Measurements from ENCODE around the gene PSAP. TPM values are rescaled to one million over a fixed set of nuclear protein-coding genes. Genes with fewer than 3 reads are reported as not detected.

PSAP gene
- total RNA-seq, 2 experiments from 2014 or later, result 144 to 153 TPM

- H3K4me3 Mint-ChIP-seq, result no peak overlapping the region
- no peak overlapping the region for H3K27ac Mint-ChIP-seq
- CTCF ChIA-PET, result interaction anchor here (1.0 to 1.3 kb wide), 3 partner anchors 10 to 406 kb away, joined by 3 to 5 read pairs (median 4); partner anchors contain the start of gene VSIR
- POLR2A ChIA-PET, result no interaction called here
- peaks cover 8% of the 10 kb centered on the region for H3K4me1 Mint-ChIP-seq
- H3K9me3 Mint-ChIP-seq, result no peaks in the 10 kb centered on the region
- H3K36me3 Mint-ChIP-seq (ENCODE audit: low read depth), result no peaks in the 10 kb centered on the region
- H3K27me3 Mint-ChIP-seq, result no peaks in the 10 kb centered on the region
- DNase-seq, result no peak
Measured at GRCh38 chr10:71790749-71791440, 60.2 kb downstream of the PSAP start.

GRCh38 chr10:71789871-71790270 is 61.2 kb downstream of the PSAP start:
- DNase-seq, result no peak
- Mint-ChIP-seq H3K9me3 (no peaks in the 10 kb centered on the region), H3K27me3 (no peaks in the 10 kb centered on the region), H3K4me3 (no peak overlapping the region), H3K27ac (no peak overlapping the region), H3K4me1 (peaks cover 8% of the 10 kb centered on the region), H3K36me3 (ENCODE audit: low read depth) (no peaks in the 10 kb centered on the region)
- POLR2A ChIA-PET, result no interaction called here
- CTCF ChIA-PET, result no interaction called here

DNA sequence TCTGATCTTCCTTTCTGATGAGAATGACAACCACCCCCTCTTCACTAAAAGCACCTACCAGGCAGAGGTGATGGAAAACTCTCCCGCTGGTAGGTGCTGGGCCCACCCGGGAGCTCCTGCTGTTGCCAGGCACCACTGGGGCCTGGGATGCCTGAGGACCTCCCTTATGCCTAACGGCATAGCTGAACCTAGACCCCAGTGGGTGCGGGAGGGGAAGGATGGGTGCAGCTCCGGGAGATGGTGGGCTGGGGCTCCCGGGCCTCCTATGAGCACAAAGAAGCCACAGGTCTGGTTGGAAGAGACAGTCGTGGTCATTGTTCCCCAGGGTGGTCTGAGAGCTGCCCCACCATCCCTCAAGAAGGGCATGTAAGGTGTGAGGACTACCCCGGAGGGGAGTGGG is 62.1 kb downstream of the PSAP start:
- ChIA-PET CTCF (no interaction called here), POLR2A (no interaction called here)
- H3K36me3 Mint-ChIP-seq (ENCODE audit: low read depth), result no peaks in the 10 kb centered on the region

GRCh38 chr10:71784679-71785272 is 66.3 kb downstream of the PSAP start:
- ChIA-PET POLR2A (no interaction called here), CTCF (interaction anchor here (0.8 kb wide), 1 partner anchor 12 kb away, joined by 3 read pairs; no protein-coding TSS in a partner anchor)
- Mint-ChIP-seq H3K27ac (no peak overlapping the region), H3K9me3 (no peaks in the 10 kb centered on the region), H3K4me1 (peaks cover 21% of the 10 kb centered on the region), H3K27me3 (no peaks in the 10 kb centered on the region), H3K4me3 (no peak overlapping the region), H3K36me3 (ENCODE audit: low read depth) (no peaks in the 10 kb centered on the region)
- no peak for DNase-seq

More for the DNA sequence above, 62.1 kb downstream of the PSAP start:
- no peak for DNase-seq
- Mint-ChIP-seq H3K9me3 (no peaks in the 10 kb centered on the region), H3K4me3 (no peak overlapping the region), H3K4me1 (peaks cover 8% of the 10 kb centered on the region), H3K27me3 (no peaks in the 10 kb centered on the region), H3K27ac (no peak overlapping the region)

DNA sequence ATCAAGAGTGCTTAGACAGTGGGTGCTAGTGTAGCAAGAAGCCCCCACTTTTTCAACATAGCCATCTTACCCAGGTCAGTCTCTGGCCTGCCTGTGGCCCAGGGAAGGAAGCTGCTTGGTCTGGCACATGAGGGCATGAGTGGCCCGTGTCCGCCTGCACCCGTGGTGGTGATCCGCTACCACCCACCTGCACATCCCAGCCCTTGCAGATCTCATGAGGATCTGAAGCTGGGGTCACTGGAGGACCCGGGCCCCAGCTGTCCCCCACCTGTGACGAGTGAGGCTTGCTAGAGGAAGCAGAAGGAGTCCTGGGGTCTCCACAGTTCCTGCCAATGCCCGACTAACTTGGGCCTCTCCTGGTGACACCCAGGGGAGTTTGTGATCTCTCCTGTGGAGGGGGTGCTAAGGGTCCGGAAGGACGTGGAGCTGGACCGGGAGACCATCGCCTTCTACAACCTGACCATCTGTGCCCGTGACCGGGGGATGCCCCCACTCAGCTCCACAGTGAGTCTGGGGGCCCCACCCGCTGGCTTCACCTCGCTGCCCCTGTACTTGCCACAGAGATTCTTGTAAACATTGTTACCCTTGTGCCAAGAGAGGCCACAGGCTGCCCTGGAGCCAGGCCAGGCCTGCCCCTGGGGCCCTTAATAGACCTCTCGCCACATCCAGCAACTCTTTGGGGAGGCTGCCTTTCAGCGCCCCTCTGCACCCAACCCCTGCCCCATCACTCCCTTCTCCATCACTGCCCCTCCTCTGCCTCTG is 67.0 kb downstream of the PSAP start:
- no peak overlapping the region for H3K27ac Mint-ChIP-seq
- no peaks in the 10 kb centered on the region for H3K9me3 Mint-ChIP-seq
- DNase-seq, result no peak
- H3K36me3 Mint-ChIP-seq (ENCODE audit: low read depth), result no peaks in the 10 kb centered on the region
- POLR2A ChIA-PET, result no interaction called here
- peaks cover 27% of the 10 kb centered on the region for H3K4me1 Mint-ChIP-seq
- no peaks in the 10 kb centered on the region for H3K27me3 Mint-ChIP-seq
- H3K4me3 Mint-ChIP-seq, result no peak overlapping the region
- CTCF ChIA-PET, result interaction anchor here (0.8 to 2.3 kb wide), 3 partner anchors 11 to 87 kb away, joined by 3 to 12 read pairs (median 3); partner anchors contain the start of gene VSIR

GRCh38 chr10:71782917-71783490 is 68.0 kb downstream of the PSAP start:
- Mint-ChIP-seq H3K36me3 (ENCODE audit: low read depth) (no peaks in the 10 kb centered on the region), H3K4me3 (no peak overlapping the region), H3K27me3 (no peaks in the 10 kb centered on the region), H3K27ac (no peak overlapping the region), H3K4me1 (peaks cover 33% of the 10 kb centered on the region), H3K9me3 (no peaks in the 10 kb centered on the region)
- CTCF ChIA-PET, result interaction anchor here (0.5 to 2.3 kb wide), 3 partner anchors 9 to 86 kb away, joined by 3 to 12 read pairs (median 3); partner anchors contain the start of gene VSIR
- POLR2A ChIA-PET, result no interaction called here
- DNase-seq, result no peak

- no peaks in the 10 kb centered on the region for H3K27me3 Mint-ChIP-seq
- DNase-seq, result no peak
- H3K4me1 Mint-ChIP-seq, result peaks cover 35% of the 10 kb centered on the region
- ChIA-PET CTCF (interaction anchor here (0.5 to 2.3 kb wide), 2 partner anchors 9 to 23 kb away, joined by 3 to 12 read pairs; partner anchors contain the start of gene VSIR), POLR2A (no interaction called here)
- H3K36me3 Mint-ChIP-seq (ENCODE audit: low read depth), result peaks cover 3% of the 10 kb centered on the region
- peaks cover 3% of the 10 kb centered on the region for H3K9me3 Mint-ChIP-seq
- no peak overlapping the region for H3K4me3 Mint-ChIP-seq
- H3K27ac Mint-ChIP-seq, result no peak overlapping the region
Measured at GRCh38 chr10:71782221-71782916, 68.7 kb downstream of the PSAP start.

DNA sequence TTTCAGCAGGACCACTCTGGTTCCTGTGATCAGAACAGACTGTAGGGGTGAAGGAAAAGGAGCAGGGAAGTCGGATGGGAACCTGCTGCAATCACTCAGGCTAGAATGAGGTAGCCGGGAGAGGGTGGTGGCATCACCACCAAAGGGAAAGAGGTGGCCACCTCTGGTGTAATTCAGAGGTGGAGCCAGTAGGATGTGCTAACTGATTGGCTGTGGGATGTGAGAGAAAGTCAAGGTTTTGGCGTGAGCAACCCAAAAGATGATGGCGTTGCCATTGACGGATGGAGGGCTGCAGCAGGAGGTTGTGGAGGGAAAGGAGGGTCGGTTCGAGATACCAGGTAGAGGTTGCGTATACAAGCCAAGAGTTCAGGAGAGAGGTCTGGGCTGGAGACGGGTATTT is 70.3 kb downstream of the PSAP start:
- ChIA-PET CTCF (no interaction called here), POLR2A (no interaction called here)
- H3K4me1 Mint-ChIP-seq, result peaks cover 49% of the 10 kb centered on the region
- no peak overlapping the region for H3K4me3 Mint-ChIP-seq
- H3K27ac Mint-ChIP-seq, result no peak overlapping the region
- peaks cover 3% of the 10 kb centered on the region for H3K9me3 Mint-ChIP-seq
- H3K36me3 Mint-ChIP-seq (ENCODE audit: low read depth), result peaks cover 3% of the 10 kb centered on the region
- H3K27me3 Mint-ChIP-seq, result no peaks in the 10 kb centered on the region
- DNase-seq, result no peak

DNA sequence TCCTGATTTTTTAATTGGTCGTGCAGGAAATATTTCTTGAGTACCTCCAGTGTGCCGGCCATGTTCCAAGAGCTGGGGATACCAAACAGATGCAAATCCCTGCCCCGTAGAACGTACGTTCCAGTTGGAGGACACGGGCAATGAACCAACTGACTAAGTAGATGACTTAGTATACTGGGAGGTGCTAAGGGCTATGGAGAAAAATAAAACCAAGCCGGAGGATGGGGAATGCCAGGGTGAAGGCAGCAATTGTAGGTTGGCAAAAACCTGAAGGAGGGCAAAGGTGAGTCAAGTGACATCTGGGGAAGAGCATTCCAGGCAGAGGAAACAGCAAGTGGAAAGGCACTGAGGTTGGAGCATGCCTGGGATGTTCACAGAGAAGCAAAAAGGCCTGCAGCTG is 70.9 kb downstream of the PSAP start:
- peaks cover 55% of the 10 kb centered on the region for H3K4me1 Mint-ChIP-seq
- peaks cover 3% of the 10 kb centered on the region for H3K9me3 Mint-ChIP-seq
- H3K36me3 Mint-ChIP-seq (ENCODE audit: low read depth), result peaks cover 3% of the 10 kb centered on the region
- DNase-seq, result no peak
- peak overlapping the region; percentile 10 for H3K27ac Mint-ChIP-seq
- no peaks in the 10 kb centered on the region for H3K27me3 Mint-ChIP-seq
- ChIA-PET POLR2A (no interaction called here), CTCF (no interaction called here)
- H3K4me3 Mint-ChIP-seq, result no peak overlapping the region

DNA sequence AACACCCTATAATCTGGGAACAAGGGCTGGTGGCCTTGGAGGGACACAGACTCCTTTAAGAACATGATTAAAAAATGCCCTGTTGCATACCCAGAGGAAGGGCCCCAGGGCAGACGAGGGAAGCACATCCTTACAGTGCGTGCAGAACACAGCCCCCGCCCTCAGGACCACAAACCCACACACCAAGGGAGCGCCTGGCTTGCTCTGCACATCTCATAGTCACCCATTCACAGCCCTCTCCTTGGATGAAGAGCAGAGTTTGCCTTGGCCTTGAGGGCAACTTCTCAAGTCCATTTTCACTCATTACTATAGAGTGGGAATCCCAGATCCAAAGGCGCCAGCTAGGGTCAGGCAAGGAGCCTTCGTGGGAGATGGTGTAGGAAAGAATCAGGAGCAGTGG is 71.4 kb downstream of the PSAP start:
- DNase-seq, result peak; percentile 36
- H3K9me3 Mint-ChIP-seq, result peaks cover 3% of the 10 kb centered on the region
- CTCF ChIA-PET, result no interaction called here
- no peak overlapping the region for H3K4me3 Mint-ChIP-seq
- H3K36me3 Mint-ChIP-seq (ENCODE audit: low read depth), result peaks cover 3% of the 10 kb centered on the region
- H3K27ac Mint-ChIP-seq, result peak overlapping the region; percentile 68
- POLR2A ChIA-PET, result no interaction called here
- H3K27me3 Mint-ChIP-seq, result no peaks in the 10 kb centered on the region
- H3K4me1 Mint-ChIP-seq, result peaks cover 60% of the 10 kb centered on the region

GRCh38 chr10:71778071-71778825 is 72.8 kb downstream of the PSAP start:
- POLR2A ChIA-PET, result no interaction called here
- Mint-ChIP-seq H3K4me1 (peaks cover 70% of the 10 kb centered on the region), H3K27me3 (no peaks in the 10 kb centered on the region), H3K36me3 (ENCODE audit: low read depth) (peaks cover 3% of the 10 kb centered on the region), H3K27ac (no peak overlapping the region), H3K9me3 (peaks cover 3% of the 10 kb centered on the region), H3K4me3 (no peak overlapping the region)
- no peak for DNase-seq
- CTCF ChIA-PET, result interaction anchor here (0.5 to 1.1 kb wide), 3 partner anchors 49 to 67 kb away, joined by 3 to 4 read pairs (median 3); no protein-coding TSS in a partner anchor

All from activated CD4-positive, alpha-beta T cell treated with anti-CD3 and anti-CD28 coated beads, Interleukin-2, amount 10 ng/mL, durations not matched to agents 7 days and 5 days (primary cell).